Measurements from ENCODE around the gene SYNGR3.
"Not testable (repeated sequence)": the region's sequence is repeated elsewhere in the genome, so short reads cannot be mapped to it uniquely, and the experiment has no call there.

SYNGR3 gene

DNA sequence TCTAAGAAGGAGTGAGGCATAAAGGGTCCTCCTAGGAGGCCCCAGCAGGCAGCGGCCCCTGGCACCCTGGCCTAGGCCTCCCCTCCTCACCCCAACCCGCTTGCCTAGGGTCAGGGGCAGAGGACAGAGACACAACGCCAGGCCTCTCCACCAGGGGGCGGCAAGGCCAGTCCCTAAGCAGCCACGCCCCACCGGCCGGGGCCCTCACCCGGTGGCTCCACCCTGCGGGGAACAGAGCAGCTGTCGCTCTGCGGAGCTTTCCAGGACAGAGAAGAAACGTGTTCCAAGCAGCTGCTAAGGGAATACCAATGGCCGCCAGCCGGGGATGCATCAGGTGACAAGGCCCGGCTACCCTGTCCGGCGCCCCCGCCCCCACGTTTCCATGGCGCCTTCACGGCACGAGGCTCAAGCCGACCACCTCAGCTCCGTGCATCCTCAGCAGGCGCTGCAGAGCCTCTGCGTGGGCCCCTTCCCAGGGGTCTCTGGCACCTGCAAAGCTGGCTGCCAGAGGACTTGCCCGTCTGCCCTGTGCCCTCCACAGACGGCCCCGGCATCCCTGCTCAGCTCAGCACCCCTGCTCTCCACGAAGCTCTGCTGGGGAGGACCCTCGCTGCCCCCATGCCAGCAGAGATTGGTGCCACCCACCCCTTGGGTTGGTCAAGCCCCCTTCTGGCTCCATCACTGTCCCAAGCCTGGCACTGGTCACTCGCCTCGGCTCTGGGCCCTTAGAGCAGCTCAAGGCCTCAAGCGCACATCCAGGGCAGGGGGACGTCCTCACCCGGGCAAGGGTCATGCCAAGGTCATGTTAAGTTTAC, 14.3 kb downstream of the SYNGR3 start:
- DNase-seq (ENCODE audit: low read depth): no peak
- H3K4me3 ChIP-seq (ENCODE audit: low read depth, low read length): no peak overlapping the region

DNA sequence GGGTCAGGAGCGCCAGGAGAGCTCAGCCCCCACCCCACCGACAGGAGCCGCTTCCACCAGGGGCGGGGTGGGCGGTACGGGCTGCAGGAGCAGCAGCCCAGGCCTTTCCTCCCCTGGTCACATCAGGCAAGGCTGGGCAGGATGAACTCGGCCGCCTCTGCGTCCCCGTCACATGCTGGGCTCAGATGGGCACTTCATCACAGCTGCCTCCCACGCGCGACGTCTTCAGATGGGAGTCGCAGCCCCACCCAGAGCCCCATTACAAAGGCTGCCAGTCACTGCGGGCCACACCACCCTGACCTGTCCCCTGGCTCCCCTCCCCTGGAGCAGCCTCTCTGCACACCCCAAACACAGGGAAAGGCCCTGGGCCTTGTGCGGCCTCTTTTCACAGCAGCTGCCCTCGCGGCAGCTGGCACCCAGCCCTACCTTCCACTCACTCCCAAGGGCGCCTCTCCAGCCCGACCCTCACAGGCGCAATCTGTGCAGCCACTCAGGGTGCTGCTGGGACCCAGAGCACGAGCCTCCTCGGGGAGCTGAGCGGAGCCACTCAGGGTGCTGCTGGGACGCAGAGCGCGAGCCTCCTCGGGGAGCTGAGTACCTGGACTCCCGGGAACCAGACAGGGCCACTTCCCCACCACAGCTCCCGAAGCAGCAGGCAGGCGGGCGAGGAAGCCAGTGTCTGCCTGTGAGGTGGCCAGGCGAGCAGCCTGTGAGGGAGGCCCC, 15.2 kb downstream of the SYNGR3 start:
- no peak overlapping the region for H3K4me3 ChIP-seq (ENCODE audit: low read depth, low read length)
- no peak for DNase-seq (ENCODE audit: low read depth)

GRCh38 chr16:2005646-2006045, 15.9 kb downstream of the SYNGR3 start:
- no peak for DNase-seq (ENCODE audit: low read depth)
- H3K4me3 ChIP-seq (ENCODE audit: low read depth, low read length): no peak overlapping the region

DNA sequence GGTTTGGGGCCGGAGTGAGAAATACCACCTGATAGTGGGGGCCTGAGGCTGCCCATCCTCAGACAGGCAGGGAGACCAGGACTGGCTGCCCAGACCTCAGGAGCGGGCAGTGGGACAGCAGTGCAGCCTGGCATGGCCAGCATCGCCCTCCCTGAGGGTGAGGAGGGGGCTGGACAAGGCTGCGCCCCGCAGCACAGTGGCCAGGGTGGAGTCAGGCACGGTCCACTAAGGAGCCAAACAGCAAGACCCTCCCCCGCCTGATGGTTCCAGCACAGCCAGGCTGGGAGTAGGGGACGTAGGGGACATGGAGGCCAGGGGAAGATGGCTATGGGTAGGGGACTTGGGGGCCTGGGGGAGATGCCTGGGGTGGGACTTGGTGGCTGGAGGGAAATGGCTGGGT, 16.5 kb downstream of the SYNGR3 start:
- H3K4me3 ChIP-seq (ENCODE audit: low read depth, low read length): no peak overlapping the region
- DNase-seq (ENCODE audit: low read depth): no peak

- H3K4me3 ChIP-seq (ENCODE audit: low read depth, low read length): peak overlapping the region; percentile 73
- no peak for DNase-seq (ENCODE audit: low read depth)
These were observed 17.5 kb downstream of the SYNGR3 start for GRCh38 chr16:2007081-2007836.

DNA sequence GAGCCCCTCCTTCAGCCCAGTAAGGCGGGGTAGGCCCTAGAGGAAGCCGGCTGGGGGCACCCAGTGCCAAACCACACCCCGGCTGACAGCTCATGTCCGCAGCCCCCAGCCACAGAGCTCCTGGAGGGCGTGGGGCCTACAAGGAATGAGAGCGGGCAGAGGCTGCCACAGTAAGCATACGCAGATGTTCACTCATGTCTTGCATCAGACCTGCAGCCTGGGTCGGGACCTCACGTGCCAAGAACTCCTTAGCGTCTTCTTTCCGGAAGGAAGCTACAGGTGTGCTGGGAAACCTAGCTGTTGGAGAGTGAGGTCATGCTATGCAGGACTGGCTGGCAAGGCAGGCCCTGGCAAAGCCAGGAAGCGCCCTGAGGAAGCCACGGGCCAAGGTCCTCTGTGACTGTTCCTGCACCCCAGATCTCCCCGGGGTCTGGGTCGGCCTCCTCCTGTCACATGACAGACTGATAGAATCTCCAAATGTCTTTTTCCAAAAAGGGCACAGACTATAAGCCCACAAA, 18.3 kb downstream of the SYNGR3 start:
- H3K4me3 ChIP-seq (ENCODE audit: low read depth, low read length): peak overlapping the region; percentile 73
- DNase-seq (ENCODE audit: low read depth): no peak

DNA sequence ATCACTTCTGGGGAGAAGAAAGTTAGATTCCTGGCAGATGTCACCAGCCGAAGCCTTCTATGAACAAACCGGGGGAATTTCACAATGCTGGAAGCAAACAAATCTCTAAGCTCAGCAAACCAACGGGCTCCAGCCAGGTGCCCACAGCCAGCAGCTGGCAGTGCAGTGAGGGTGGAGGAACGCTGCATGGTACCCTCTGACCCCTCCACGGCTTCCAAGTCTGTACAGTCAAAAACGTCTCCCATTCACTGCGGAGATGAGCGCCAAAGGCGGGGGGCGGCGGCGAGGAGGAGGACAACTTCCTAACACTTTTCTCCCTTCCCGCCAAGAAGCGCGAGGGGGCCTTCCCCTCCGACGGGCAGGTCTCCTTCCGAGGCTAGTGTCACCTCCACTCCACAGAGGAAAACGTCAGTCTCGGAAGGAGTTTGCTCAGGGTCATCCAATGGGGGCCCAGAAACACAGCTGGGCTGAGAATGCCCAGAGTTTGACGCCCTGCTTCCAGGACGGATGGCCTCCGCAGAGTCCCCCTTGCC, 18.9 kb downstream of the SYNGR3 start:
- H3K4me3 ChIP-seq (ENCODE audit: low read depth, low read length): peak overlapping the region; percentile 73
- DNase-seq (ENCODE audit: low read depth): no peak

DNA sequence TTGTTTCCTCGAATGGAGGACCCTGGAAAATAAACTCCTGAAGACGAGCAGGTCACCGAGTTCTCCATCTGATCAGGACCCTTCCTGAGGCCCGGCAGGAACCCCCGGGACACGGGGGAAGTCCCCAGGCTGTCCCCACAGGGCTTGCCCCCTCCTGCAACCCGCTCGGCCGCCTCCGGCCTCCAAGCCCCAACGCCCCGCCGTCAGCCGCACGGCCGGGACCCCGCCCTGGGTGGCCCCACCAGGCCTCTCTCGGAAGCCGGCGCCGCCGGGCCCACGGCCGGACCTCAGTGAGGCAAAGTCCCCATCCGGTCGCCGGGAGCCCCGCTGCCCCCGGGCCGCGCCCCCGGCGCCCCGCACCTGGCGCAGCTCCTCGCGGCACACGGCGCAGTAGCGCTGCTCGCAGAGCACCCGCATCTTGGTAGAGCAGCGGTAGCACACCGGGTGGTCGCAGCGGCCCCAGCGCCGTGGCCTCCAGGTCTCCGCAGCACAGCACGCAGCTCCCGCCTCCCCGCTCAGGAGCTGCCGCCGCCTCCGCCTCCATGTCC, 19.5 kb downstream of the SYNGR3 start:
- DNase-seq (ENCODE audit: low read depth): no peak
- H3K4me3 ChIP-seq (ENCODE audit: low read depth, low read length): peak overlapping the region; percentile 73

DNA sequence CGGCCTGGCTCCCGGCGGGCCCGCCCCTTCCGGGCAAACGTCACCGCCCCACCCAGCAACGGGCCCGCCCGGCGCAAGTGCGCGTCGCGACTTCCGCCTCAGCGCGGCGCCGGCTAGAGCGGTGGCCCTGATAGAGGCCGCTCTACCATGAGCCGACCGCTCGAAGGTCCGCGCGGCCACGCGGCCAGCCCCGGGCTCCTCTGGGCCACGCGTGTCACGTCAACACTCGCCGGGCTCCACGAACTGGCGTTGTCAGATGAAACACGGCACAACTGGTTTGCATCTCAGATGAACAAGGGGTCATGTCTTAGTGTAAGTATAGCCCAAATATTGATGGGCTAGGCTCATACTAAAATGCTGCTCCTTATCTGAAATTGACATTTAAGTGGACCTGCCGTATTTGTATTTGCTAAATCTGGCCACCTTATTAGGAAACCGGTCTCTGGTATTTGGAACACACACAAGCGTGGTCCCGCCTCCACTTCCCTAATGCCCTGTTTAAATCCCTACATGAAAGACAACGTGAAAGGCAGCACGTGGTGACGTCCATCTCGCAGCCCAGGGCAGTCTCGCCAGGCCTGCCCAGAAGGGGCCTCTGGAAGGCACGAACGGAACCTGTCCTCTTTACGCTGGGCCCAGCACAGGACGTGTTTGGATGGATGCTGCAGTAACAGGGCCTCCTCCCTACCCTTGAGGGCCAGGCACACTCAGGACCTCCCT, 20.2 kb downstream of the SYNGR3 start, which contains the start of gene ZNF598:
ZNF598 (minus strand) TSS at position 31 of the 720 bp plus-strand sequence.
- peak within 1 kb of the TSS; percentile 73 for H3K4me3 ChIP-seq (ENCODE audit: low read depth, low read length)
- DNase-seq (ENCODE audit: low read depth): peak; percentile 62

GRCh38 chr16:2011726-2012125, 22.0 kb downstream of the SYNGR3 start:
- not testable (repeated sequence) for DNase-seq (ENCODE audit: low read depth); H3K4me3 ChIP-seq (ENCODE audit: low read depth, low read length)

DNA sequence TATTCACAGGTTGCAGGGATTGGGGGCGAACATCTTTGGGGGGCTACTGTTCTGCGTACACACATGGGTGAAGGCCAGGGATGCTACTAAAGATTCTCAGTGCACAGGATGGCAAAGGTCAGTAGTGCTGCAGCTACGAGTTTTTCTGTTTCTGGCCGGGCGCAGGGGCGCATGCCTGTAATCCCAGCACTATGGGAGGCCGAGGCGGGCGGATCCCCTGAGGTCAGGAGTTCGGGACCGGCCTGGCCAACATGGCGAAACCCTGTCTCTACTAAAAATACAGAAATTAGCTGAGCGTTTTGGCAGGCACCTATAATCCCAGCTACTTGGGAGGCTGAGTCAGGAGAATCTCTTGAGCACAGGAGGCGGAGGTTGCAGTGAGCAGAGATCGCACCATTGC, 23.8 kb downstream of the SYNGR3 start:
- no peak overlapping the region for H3K4me3 ChIP-seq (ENCODE audit: low read depth, low read length)
- DNase-seq (ENCODE audit: low read depth): no peak

DNA sequence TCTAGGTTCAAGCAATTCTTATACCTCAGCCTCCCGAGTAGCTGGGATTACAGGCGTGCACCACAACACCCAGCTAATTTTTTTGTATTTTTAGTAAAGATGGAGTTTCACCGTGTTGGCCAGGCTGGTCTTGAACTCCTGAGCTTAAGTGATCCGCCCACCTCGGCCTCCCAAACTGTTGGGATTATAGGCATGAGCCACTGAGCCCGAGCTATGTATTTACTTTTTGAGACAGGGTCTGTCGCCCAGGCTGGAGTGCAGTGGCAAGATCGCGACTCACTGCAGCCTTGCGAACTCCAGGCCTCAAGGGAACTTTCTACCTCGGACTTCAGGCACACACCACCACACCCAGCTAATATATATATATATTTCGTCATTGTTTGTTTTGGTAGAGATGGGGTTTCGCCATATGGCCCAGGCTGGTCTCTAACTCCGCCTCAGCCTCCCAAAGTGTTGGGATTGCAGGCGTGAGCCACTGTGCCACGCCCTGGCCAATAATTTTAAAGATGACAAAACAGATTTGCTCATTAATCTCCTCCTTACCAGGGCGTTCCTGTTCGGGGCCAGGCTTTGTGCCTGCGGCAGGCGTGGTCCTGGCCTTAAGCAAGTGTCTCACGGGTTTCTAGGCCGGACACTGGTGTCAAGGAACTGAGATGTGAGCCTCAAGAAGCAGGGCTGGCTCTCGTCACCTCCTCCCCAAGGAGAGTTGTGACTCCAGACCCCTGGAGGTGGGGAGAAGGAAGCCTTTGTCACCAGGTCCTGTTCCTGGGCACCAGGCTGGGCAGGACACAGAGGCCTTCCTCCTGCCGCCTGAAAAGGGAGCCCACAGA, 25.6 kb downstream of the SYNGR3 start:
- DNase-seq (ENCODE audit: low read depth): no peak
- H3K4me3 ChIP-seq (ENCODE audit: low read depth, low read length): no peak overlapping the region

DNA sequence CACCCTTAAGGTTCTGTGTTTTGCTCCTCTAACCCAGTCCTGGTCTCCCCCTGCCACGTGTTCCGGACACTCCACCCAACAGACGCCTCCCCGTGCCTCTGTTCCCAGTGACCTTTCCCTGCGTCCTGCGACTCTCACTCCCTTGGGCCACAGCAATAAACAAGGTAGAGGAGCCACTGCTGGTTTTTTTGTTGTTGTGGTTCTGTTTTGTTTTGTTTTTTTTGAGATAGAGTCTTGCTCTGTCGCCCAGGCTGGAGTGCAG, 26.1 kb downstream of the SYNGR3 start:
- H3K4me3 ChIP-seq (ENCODE audit: low read depth, low read length): no peak overlapping the region
- no peak for DNase-seq (ENCODE audit: low read depth)

DNA sequence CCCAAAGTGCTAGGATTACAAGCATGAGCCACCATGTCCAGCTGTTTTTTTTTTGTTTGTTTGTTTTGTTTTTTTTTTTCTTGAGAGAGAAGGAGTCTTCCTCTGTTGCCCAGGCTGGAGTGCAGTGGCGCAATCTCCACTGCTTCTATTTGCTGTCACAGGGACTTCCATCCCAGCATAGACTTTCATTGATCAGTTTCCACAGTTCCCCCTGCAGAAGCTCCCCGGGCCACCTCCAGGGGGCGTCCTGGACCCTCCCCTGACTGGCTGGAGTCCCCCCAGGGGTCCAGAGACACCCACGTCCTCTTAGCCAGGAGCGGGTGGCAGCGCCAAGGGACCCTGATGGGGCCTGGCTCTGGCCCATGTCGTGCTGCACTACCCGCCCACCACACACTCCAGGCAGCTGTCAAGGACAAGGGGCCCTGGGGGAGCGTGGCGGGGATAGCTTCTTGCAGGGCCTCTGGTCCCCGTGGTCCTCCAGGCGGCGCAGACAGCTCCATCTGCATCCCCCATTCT, 26.7 kb downstream of the SYNGR3 start:
- DNase-seq (ENCODE audit: low read depth): no peak

DNA sequence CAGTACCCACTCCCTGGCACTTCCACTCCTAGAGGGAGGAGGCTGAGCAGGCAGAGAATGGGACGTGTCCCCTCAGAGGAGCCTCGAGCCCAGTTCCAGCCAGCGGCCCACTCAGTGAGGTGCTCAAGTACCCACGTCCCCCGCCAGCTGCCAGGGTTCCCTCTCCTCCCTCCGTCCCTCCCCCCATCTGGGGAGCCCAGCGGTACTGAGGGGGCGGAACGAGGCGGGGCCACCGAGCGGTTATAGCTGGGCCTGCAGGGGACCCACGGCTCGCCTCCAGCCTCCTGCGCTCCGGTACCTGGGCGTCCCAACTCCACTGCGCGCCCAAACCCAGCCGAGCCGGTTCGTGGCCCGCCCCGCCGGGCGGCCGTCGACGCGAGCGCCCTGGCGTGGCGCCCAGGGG, 29.7 kb downstream of the SYNGR3 start, which contains the start of gene NPW:
NPW (plus strand) TSS at position 268 of the 403 bp plus-strand sequence.
- DNase-seq (ENCODE audit: low read depth): no peak
- H3K4me3 ChIP-seq (ENCODE audit: low read depth, low read length): peak within 1 kb of the TSS; percentile 37

More for the DNA sequence above, 26.7 kb downstream of the SYNGR3 start:
- H3K4me3 ChIP-seq (ENCODE audit: low read depth, low read length): no peak overlapping the region

DNA sequence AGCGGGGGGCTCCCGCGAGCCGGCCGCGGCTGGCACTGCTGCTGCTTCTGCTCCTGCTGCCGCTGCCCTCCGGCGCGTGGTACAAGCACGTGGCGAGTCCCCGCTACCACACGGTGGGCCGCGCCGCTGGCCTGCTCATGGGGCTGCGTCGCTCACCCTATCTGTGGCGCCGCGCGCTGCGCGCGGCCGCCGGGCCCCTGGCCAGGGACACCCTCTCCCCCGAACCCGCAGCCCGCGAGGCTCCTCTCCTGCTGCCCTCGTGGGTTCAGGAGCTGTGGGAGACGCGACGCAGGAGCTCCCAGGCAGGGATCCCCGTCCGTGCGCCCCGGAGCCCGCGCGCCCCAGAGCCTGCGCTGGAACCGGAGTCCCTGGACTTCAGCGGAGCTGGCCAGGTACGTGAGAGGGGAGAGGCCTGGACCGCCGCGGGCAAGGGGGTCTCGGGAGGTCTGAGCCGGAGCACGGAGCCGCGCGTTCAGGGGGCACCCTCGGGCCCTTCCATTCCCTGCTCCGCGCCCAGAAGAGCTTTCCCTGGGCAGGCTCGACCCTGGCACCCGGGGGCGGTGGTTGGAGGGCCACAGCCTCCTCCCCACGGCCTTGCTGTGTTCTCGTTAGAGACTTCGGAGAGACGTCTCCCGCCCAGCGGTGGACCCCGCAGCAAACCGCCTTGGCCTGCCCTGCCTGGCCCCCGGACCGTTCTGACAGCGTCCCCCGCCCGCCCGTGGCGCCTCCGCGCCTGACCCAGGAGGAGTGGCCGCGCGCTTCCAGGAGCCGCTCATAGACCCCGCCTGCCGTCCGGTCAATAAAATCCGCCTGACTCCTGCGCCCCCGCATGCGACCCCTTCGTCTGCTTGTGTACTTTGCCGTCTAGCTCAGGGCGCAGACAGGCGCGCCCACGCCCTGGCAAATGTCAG, 30.4 kb downstream of the SYNGR3 start:
- peak overlapping the region; percentile 37 for H3K4me3 ChIP-seq (ENCODE audit: low read depth, low read length)

GRCh38 chr16:2022723-2023091, 32.9 kb downstream of the SYNGR3 start:
- DNase-seq (ENCODE audit: low read depth): no peak
- H3K4me3 ChIP-seq (ENCODE audit: low read depth, low read length): peak overlapping the region; percentile 34

More for the DNA sequence above, 30.4 kb downstream of the SYNGR3 start:
- no peak for DNase-seq (ENCODE audit: low read depth)

Measured in skeletal muscle cell (primary cell).